AG09309 (cell line): ENCODE measurements around the gene LCOR.

Experiments used
- DNase-seq: peaks from one replicate; pipeline ENCODE4 v3.0.0-alpha.2; 2010; ENCODE audit warnings: low read depth
- H3K4me3 ChIP-seq: 2 replicates; pipeline ENCODE4 v1.5.1; 2011; ENCODE audit warnings: mild to moderate bottlenecking, low read depth, low read length, moderate library complexity; ENCODE audit not compliant: control insufficient read depth
- CTCF ChIP-seq: IDR thresholded peaks from 2 replicates; pipeline ENCODE4 v1.5.1; 2011; ENCODE audit warnings: mild to moderate bottlenecking, low read depth, low read length, inconsistent platforms; ENCODE audit not compliant: insufficient read depth, control insufficient read depth; ENCODE audit errors: missing control alignments

LCOR gene

GRCh38 chr10:96913906-96914305 is 81.8 kb downstream of the LCOR start:
- no peak for TF ChIP-seq CTCF
- no peak for DNase-seq
- H3K4me3 ChIP-seq, result no peak overlapping the region

GRCh38 chr10:96917628-96918027 is 85.5 kb downstream of the LCOR start:
- no peak overlapping the region for H3K4me3 ChIP-seq
- TF ChIP-seq CTCF, result no peak
- DNase-seq, result no peak

GRCh38 chr10:96918214-96919002 is 86.3 kb downstream of the LCOR start:
- TF ChIP-seq CTCF, result no peak
- H3K4me3 ChIP-seq, result no peak overlapping the region
- DNase-seq, result no peak

- DNase-seq, result peak; percentile 4
- no peak overlapping the region for H3K4me3 ChIP-seq
- TF ChIP-seq CTCF, result no peak
These were observed 87.8 kb downstream of the LCOR start for GRCh38 chr10:96919785-96920430.

GRCh38 chr10:96921655-96922054 is 89.6 kb downstream of the LCOR start:
- DNase-seq, result no peak
- no peak for TF ChIP-seq CTCF
- no peak overlapping the region for H3K4me3 ChIP-seq

- no peak overlapping the region for H3K4me3 ChIP-seq
- TF ChIP-seq CTCF, result no peak
- DNase-seq, result no peak
These were observed 91.2 kb downstream of the LCOR start for GRCh38 chr10:96922978-96923948.
